C4-2B (cell line): ENCODE results near the gene KCNAB2.
A peak's percentile ranks its signal among the peaks of the same experiment; 100 is the strongest.
"Not testable (repeated sequence)": the region's sequence is repeated elsewhere in the genome, so short reads cannot be mapped to it uniquely, and the experiment has no call there.

Experiments
- H3K27ac ChIP-seq: fragments of 450-650 bp; 2 replicates; pipeline ENCODE4 v1.5.1; 2017
- ZFX ChIP-seq: fragments of 450-650 bp; IDR thresholded peaks from 2 replicates; pipeline ENCODE4 v1.6.1; 2017
- TF ChIP-seq, protein P1 (sequence below): fragments of 450-650 bp; conservative IDR thresholded peaks from 2 replicates; pipeline ENCODE4 v1.5.1; 2017; ENCODE audit warnings: mild to moderate bottlenecking

The KCNAB2 gene

DNA sequence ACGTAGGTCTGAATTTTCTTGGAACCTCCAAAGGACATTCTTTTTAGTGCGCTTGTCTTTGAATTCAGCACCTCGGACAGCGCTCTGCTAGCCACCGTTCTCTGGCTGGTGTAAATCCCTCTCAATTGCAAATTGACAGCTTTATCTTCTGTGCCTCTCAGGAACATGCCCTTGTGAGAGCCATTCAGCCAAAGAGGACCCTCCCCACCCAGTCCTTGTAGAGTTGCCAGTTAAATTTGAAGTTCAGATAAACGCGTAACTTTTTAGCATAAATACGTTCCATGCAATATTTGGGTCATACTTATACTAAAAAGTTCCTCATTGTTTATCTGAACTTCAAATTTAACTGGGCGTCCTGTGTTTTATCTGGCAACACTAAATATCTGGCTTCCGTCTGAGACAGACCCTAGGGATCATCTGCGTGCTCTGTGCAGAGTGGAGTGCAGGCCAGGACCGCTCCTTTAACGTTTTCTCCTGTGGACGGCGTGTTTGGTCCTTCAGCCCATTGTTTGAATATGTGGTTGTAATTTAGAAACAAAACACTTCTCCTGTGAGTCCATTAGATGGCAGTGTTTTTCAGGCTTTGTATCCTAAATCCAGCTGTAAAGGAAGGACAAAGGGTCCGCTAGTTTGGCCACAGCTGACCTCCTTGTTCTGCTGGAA lies 7.0 kb downstream of the KCNAB2 start:
- H3K27ac ChIP-seq = no peak overlapping the region
- TF ChIP-seq ZFX = no peak
- TF ChIP-seq, protein P1, sequence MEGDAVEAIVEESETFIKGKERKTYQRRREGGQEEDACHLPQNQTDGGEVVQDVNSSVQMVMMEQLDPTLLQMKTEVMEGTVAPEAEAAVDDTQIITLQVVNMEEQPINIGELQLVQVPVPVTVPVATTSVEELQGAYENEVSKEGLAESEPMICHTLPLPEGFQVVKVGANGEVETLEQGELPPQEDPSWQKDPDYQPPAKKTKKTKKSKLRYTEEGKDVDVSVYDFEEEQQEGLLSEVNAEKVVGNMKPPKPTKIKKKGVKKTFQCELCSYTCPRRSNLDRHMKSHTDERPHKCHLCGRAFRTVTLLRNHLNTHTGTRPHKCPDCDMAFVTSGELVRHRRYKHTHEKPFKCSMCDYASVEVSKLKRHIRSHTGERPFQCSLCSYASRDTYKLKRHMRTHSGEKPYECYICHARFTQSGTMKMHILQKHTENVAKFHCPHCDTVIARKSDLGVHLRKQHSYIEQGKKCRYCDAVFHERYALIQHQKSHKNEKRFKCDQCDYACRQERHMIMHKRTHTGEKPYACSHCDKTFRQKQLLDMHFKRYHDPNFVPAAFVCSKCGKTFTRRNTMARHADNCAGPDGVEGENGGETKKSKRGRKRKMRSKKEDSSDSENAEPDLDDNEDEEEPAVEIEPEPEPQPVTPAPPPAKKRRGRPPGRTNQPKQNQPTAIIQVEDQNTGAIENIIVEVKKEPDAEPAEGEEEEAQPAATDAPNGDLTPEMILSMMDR = peak; percentile 83

DNA sequence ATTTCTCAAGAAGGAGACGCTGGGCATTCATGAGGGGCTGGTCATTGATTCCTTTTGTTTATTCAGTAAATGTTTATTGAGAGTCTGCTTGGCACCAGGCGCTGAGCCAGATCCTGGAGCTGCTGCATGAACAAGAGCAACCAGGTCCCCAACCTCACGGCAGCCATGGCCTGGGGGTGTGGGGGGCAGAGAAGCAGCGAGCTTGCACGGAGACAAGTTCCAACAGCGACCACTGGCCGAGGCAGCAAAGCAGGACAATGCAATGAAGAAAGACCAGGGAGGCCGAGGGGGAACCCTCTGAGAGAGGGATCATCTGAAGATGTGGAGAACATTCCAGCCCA lies 7.5 kb downstream of the KCNAB2 start:
- TF ChIP-seq, protein P1 = peak; percentile 50; the same call in 1 of the 2 replicates
- TF ChIP-seq ZFX = no peak
- no peak overlapping the region for H3K27ac ChIP-seq

DNA sequence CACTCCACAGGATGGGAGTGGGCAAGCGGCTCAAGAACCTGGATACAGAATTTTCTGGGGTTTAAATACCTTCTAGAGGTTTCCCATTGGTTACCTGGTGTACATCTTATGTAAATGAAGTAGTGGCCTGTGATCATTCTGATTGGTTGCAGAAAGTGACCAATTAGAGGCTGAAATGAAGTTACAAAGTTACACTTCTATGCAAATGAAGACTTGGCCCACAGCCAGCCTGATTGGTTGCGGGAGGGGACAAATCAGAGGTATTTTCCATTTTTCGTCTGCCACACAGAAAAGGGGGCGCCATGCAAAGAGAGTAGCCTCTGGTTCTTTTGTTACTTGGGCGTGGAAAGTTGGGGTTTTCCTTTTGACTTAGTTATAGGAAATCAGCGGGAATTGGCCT lies 8.9 kb downstream of the KCNAB2 start:
- no peak overlapping the region for H3K27ac ChIP-seq
- no peak for TF ChIP-seq ZFX
- TF ChIP-seq, protein P1 = no peak

DNA sequence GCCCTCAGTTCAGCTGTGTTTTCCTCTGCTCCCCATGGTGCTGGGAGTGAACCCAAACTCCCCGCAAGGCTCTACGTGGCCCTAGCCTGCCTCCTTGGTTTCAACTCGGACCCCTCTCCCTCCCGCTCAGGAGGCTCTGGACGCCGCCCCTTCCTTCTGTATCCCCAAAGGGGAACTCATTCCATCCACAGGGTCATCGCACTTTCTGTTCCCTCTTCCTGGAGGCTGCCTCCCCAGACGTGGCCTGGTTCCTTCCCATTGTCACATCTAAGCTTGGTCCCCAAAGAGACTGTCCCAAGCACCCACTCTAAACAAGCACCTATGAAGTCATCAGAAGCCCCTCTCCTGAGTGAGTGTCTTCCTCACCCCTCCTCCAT lies 10.9 kb downstream of the KCNAB2 start:
- H3K27ac ChIP-seq = no peak overlapping the region
- no peak for TF ChIP-seq ZFX
- TF ChIP-seq, protein P1 = no peak

DNA sequence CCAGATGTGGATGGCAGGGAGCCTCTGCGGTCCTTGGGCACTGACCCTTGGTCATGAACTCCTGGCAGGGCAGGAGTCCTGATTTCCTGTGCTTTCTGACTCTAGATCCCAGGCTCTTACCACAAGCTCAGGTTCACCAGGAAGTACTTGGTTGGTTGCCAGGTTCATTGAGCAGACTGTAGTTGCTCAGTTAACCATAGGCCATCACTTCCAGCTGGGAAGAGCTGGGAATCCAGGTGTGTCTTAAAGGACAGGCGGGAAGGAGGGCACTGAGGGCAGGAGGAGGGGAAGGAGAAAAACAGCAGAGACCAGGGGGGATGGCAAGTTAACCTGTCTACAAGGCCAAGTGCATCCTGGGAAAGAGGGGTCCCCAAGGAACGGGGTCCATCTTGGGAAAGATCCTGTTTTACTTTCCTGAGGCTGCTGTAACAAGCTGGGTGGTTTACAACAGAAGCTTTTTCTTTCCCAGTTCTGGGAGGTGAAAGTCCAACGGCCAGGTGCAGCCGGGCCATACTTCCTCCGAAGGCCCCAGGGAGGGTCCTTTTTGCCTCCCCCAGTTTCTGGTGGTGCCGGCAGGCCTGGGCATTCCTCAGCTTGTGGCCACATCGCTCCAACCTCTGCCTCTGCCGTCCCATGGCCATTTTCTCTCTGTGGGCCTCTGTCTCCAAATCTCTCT lies 11.6 kb downstream of the KCNAB2 start:
- no peak for TF ChIP-seq ZFX
- TF ChIP-seq, protein P1 = no peak
- H3K27ac ChIP-seq = no peak overlapping the region

DNA sequence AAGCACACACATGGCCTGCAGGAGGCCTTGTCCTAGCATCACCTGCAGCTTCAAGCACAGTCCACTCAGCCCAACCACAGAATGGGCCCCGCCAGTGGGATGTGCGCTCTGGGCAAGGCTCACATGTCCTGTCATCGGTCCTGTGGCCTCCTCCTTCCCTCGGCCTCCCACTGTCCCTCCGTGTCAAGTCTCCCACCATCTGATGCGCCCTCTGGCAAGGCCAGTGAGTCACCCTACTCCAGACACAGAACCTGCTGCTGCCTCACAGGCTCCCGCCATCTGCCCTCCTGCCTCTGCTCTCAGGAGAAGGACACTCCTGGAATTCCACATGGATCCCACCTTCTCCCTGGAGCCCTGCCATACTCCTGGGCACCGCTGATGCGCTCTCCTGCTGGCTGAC lies 14.2 kb downstream of the KCNAB2 start:
- peak overlapping the region; percentile 58 for H3K27ac ChIP-seq
- no peak for TF ChIP-seq ZFX
- TF ChIP-seq, protein P1 = no peak

DNA sequence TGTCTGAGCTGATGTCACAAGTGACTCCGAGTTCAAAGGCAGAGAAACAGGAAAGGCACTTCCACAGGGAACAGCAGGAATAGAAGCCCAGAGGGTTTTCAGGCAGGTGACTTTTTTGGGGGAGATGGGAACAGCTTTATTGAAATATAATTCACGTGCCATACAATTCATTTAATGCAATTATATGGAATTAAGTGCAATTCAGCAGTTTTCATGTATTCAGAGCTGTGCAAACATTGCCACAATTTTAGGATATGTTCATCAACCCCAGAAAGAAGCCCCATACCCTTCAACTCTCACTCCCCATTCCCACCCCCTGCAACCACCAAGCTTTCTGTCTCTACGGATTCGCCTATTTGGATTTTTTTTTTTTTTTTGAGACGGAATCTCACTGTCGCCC lies 17.0 kb downstream of the KCNAB2 start:
- H3K27ac ChIP-seq = no peak overlapping the region
- no peak for TF ChIP-seq ZFX
- TF ChIP-seq, protein P1 = no peak

DNA sequence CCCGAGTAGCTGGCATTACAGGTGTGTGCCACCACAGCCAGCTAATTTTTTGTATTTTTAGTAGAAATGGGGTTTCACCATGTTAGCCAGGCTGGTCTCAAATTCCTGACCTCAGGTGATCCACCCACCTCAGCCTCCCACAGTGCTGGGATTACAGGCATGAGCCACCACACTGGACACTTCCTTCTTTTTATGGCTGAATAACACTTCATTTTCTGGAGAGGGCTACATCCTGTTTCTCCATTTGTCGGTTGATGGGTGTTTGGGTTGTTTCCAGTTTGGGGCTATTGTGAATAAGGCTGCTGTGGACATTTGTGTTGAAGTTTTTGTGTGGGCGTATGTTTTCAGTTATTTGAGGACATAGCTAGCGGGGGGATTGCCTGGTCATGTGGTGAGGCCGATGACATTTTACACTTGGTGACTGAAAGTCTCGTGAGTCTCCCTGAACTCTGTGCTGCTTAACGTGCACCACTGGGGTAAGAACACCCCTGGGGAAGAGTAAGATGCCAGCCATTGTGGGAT lies 17.9 kb downstream of the KCNAB2 start:
- H3K27ac ChIP-seq = not testable (repeated sequence)
